H1 (cell line): Measurements from ENCODE around the gene COMP. TPM values are rescaled to one million over a fixed set of nuclear protein-coding genes. Genes with fewer than 3 reads are reported as not detected.

Experiments
- EP300 ChIP-seq, 2 experiments: IDR thresholded peaks; 1 replicate in 1 of 2; 2 replicates in 1 of 2; pipeline ENCODE4 v1.6.1; 2011 to 2012; ENCODE audit warnings: low read depth in 2 of 2, low read length in 2 of 2, mild to moderate bottlenecking in 2 of 2, borderline replicate concordance in 1 of 2, inconsistent platforms in 1 of 2, moderate library complexity in 1 of 2
- EZH2 ChIP-seq: fragments of 200-600 bp; sonication (generic); IDR thresholded peaks from 2 replicates; pipeline ENCODE4 v1.7.1; 2012; ENCODE audit warnings: low read depth, mild to moderate bottlenecking, moderate library complexity, low read length, inconsistent platforms; ENCODE audit not compliant: severe bottlenecking
- GTF2F1 ChIP-seq: IDR thresholded peaks from 2 replicates; pipeline ENCODE4 v1.6.1; 2012; ENCODE audit warnings: low read depth, low read length, improper control_type of control experiment, borderline replicate concordance
- KDM4A ChIP-seq: IDR thresholded peaks from one replicate; pipeline ENCODE4 v1.7.1; 2012; ENCODE audit warnings: low read depth, mild to moderate bottlenecking, moderate library complexity, low read length, inconsistent platforms; ENCODE audit not compliant: severe bottlenecking
- SP4 ChIP-seq: IDR thresholded peaks from 2 replicates; pipeline ENCODE4 v1.6.1; 2012; ENCODE audit warnings: low read length, inconsistent platforms
- TBP ChIP-seq: IDR thresholded peaks from 2 replicates; pipeline ENCODE4 v1.6.1; 2011; ENCODE audit warnings: low read depth, low read length, improper control_type of control experiment
- polyA plus RNA-seq, 7 experiments: library from polyadenylated mRNA; depleted of rRNA in 3 of 7; stranded (reverse) in 5 of 7; unstranded in 2 of 7; fragments of >200 nt in 5 of 7; fragments of 200-250 nt in 2 of 7; gene quantifications; 1 replicate in 5 of 7; 2 replicates in 1 of 7; 4 replicates in 1 of 7; pipeline versions ENCODE4 v1.2.1 to v1.2.3, GENCODE V29; 2011 to 2013; ENCODE audit warnings: missing spikeins in 2 of 7, mixed read lengths in 2 of 7
- total RNA-seq: library from RNA; stranded (reverse); fragmentation: NEBNext Ultra II Directional; extraction: Animal tissue kit (Norgen Biotek cat#: 25700); gene quantifications from 2 replicates; pipeline ENCODE4 v1.2.1, GENCODE V29; 2021
- TF ChIP-seq, protein P1 (sequence below): IDR thresholded peaks from 2 replicates; pipeline ENCODE4 v1.6.1; 2012; ENCODE audit warnings: low read length, inconsistent platforms

Gene COMP
- total and polyA plus RNA-seq, 2 of the 8 experiments (the other 6 are each of a cell fraction or from before 2014, with no cell fraction given) = 0.17 TPM

DNA sequence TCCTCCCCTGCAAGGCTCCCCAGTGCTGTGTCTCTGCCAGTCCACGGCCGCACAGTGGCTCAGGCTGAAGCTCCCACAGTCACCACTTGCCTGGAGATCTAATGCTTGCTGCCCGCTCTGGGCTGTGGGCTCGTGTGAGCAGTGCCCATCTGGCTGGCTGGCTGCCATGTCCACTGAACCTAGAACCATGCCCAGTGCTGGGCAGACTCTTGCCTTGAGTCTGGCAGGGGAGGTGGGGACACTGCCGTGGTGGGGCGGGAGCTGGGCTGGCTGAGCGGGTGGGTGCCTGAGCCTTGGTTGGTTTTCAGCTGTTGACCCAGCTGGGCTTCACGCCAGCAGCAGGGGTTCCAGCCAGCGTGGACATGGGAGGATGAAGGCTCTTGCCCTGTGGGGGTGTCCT lies 55.4 kb downstream of the COMP start (continued):
- TF ChIP-seq GTF2F1 (no peak), KDM4A (no peak), TBP (no peak), EP300 (IDR thresholded peaks at IDR 0.05; ENCODE audit: borderline replicate concordance in 1 of 2, low read depth in 2 of 2, low read length in 2 of 2) (no peak), EZH2 (no peak), SP4 (no peak)
- TF ChIP-seq, protein P1, sequence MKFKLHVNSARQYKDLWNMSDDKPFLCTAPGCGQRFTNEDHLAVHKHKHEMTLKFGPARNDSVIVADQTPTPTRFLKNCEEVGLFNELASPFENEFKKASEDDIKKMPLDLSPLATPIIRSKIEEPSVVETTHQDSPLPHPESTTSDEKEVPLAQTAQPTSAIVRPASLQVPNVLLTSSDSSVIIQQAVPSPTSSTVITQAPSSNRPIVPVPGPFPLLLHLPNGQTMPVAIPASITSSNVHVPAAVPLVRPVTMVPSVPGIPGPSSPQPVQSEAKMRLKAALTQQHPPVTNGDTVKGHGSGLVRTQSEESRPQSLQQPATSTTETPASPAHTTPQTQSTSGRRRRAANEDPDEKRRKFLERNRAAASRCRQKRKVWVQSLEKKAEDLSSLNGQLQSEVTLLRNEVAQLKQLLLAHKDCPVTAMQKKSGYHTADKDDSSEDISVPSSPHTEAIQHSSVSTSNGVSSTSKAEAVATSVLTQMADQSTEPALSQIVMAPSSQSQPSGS = no peak
